Activated T-cell treated with anti-CD3 and anti-CD28 coated beads, Interleukin-2, amount 50 U/mL, for 24 hours (primary cell): Measurements from ENCODE around the gene ZW10.

ENCODE experiments used
- DNase-seq: peaks from one replicate; pipeline ENCODE4 v3.0.0-alpha.2; 2020
- H3K27ac Mint-ChIP-seq: 2 replicates; pipeline ENCODE4 v1.8.0; 2020; ENCODE audit warnings: mild to moderate bottlenecking, mixed read lengths
- H3K27me3 Mint-ChIP-seq: 2 replicates; pipeline ENCODE4 v1.8.0; 2020; ENCODE audit warnings: mixed read lengths
- H3K36me3 Mint-ChIP-seq: 2 replicates; pipeline ENCODE4 v1.8.0; 2020; ENCODE audit warnings: low read depth, mixed read lengths
- H3K4me1 Mint-ChIP-seq: 2 replicates; pipeline ENCODE4 v1.8.0; 2020; ENCODE audit warnings: low read depth, mixed read lengths
- H3K4me3 Mint-ChIP-seq: 2 replicates; pipeline ENCODE4 v1.8.0; 2020; ENCODE audit warnings: mild to moderate bottlenecking, moderate library complexity, mixed read lengths
- H3K9me3 Mint-ChIP-seq: 2 replicates; pipeline ENCODE4 v1.8.0; 2020; ENCODE audit warnings: mixed read lengths

ZW10 gene

DNA sequence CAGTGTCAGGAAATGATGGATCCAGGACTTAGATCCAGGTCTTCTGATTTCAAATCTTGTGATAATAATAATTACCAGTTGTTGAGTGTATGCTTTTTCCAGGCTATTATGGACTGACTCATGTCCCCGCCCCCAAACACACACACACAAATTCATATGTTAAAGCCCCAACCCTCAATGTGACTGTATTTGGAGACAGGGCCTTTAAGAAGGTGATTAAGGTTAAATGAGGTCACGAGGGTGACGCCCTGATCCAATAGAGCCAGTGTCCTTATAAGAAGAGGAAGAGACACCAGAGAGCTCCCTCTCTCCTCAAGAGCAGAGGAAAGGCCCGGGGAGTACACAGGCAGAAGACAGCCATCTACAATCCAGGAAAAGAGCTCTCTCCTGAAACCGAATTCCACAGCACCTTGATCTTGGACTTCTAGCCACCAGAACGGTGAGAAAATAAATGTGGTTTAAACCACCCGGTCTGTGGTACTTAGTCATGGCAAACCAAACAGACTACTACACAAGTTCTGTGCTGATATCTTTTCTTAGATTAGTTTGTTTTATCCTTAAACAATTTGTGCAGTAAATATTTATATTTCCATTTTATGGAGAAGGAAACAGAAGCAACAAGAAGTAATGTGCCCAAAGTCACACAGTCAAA, 75.6 kb downstream of the ZW10 start:
- Mint-ChIP-seq H3K9me3 (no peaks in the 10 kb centered on the region), H3K27ac (no peak overlapping the region), H3K4me1 (no peaks in the 10 kb centered on the region), H3K36me3 (no peaks in the 10 kb centered on the region), H3K4me3 (no peak overlapping the region), H3K27me3 (no peaks in the 10 kb centered on the region)
- DNase-seq, result no peak

DNA sequence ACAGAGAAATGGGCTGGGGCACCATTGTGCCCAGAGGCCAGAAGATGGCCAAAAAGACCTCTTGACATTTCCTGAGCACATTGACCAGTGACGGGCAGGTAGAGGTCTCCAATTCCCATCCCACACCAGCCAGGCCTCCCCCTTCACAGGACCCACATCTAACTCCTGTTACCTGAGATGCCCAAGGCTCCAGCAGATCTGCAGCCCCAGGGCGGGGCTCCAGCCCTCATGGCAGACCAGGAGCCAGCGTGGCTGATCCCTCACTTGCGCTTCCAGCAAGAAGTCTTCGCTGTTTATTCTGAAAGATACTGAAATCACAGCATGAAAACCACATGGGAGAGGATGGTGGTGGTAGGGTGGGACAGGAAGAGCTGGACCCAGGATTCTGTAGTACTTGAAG, 76.4 kb downstream of the ZW10 start:
- Mint-ChIP-seq H3K27me3 (no peaks in the 10 kb centered on the region), H3K27ac (no peak overlapping the region), H3K4me1 (no peaks in the 10 kb centered on the region), H3K36me3 (no peaks in the 10 kb centered on the region), H3K9me3 (no peaks in the 10 kb centered on the region), H3K4me3 (no peak overlapping the region)
- DNase-seq, result no peak

DNA sequence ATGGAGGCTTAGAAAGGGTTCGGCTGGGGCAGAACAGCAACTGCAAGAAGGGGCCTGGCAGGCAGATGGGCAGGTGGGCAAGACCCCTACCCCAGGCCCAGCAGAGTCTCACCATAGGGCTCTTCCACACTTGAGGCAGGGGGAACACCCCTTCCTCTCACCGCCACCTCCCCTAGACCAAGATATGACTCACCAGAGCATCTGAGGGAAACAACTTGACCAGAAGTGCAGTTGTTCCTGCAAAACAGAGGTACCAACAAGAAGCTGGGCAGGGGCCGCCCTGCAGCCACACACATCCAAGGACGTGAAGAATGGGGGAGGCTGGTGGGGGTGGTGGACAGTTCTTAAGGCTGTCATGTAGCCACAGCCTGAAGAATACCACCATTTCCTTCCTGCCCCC, 78.3 kb downstream of the ZW10 start:
- Mint-ChIP-seq H3K27me3 (no peaks in the 10 kb centered on the region), H3K4me1 (no peaks in the 10 kb centered on the region), H3K4me3 (no peak overlapping the region), H3K9me3 (no peaks in the 10 kb centered on the region), H3K27ac (no peak overlapping the region), H3K36me3 (no peaks in the 10 kb centered on the region)
- DNase-seq, result no peak

DNA sequence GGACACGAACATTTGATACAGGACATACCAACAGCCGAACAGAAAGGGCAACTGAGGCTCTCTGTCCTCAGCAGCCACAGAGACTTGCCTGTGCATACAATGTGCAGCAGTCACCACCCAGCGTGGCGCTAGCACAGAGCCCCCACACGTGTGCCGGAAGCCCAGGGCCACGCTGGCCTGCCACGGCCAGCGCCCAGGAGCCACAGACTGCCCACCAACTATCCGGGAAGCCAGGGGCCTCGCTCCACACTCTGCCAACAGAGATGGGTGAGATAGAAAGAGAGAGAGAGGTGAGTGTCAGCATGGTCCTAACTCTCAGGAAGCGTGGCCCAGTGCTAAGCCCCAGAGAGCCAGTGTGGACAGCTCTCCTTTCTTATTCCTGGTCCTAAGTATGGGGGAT, 79.1 kb downstream of the ZW10 start:
- Mint-ChIP-seq H3K4me3 (no peak overlapping the region), H3K36me3 (no peaks in the 10 kb centered on the region), H3K27ac (no peak overlapping the region), H3K4me1 (no peaks in the 10 kb centered on the region), H3K27me3 (no peaks in the 10 kb centered on the region), H3K9me3 (no peaks in the 10 kb centered on the region)
- DNase-seq, result no peak

DNA sequence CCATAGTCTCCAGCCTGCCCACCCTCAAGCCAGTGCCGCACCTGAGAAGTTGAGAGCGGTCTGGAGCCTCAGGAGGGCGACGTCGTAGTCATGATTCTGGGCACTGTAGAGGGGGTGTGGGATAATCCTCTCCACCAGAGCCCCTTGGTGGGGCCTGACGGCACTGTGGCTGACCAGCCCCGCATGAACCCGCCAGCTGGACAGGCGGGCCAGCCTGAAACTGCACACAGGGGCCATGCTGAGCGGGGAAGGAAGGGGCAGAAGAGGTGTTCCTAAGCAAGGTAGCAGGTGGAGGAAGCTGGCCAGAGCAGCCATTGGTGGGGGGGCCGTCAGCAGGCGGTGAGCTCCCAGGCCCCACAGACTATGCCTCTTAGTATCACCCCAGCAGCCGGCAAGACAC, 80.5 kb downstream of the ZW10 start:
- H3K27me3 Mint-ChIP-seq, result no peaks in the 10 kb centered on the region
- H3K36me3 Mint-ChIP-seq, result no peaks in the 10 kb centered on the region

DNA sequence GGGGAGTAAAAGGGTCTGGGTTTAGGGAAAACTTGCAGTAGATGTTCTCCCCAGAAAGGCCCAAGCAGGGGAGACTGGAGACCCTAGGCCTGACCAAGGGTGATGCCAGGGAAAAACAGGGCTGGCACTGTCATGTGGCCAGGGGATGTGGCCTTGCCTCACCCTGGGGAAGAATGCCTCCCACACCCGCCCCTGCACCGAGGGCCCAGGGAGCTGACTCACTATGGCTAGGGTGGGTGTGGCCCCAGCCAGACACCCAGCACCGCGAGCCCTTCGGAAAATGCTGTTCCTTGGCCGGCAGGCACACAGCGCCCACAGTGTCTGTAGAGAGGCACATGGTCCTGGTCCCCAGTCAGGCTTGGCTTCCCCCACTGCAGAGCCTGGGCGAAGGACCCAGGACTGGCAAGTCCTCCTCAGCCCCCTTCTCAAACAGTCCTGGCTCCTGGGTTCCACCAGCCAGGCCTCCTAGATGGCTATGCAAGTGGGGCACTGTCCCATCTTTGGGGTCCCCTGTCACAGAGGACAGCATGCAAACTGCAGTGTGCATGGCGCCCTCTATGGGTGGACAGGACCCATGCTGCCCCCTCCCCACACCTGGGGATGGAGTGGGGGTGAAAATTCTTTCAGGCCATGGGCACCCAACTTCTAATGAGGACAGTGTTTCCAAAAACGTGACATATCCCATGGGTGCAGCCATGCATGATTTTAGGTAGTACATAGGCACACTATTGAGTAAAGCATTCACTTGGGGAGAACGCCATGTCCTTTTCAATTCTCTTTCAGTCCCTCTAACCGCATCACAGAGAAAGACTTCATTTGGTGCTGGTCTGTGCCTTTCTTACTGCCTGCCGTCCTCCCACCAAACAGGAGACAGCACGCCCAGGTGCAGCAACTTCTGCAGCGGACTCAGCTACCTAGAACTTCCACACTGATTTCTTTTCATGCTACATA, 82.6 kb downstream of the ZW10 start:
- Mint-ChIP-seq H3K4me1 (no peaks in the 10 kb centered on the region), H3K9me3 (no peaks in the 10 kb centered on the region), H3K27me3 (no peaks in the 10 kb centered on the region), H3K4me3 (no peak overlapping the region), H3K36me3 (no peaks in the 10 kb centered on the region), H3K27ac (no peak overlapping the region)
- DNase-seq, result no peak

More for the DNA sequence above, 80.5 kb downstream of the ZW10 start:
- H3K9me3 Mint-ChIP-seq, result no peaks in the 10 kb centered on the region
- no peak overlapping the region for H3K27ac Mint-ChIP-seq
- H3K4me1 Mint-ChIP-seq, result no peaks in the 10 kb centered on the region
- no peak overlapping the region for H3K4me3 Mint-ChIP-seq
- DNase-seq, result no peak

DNA sequence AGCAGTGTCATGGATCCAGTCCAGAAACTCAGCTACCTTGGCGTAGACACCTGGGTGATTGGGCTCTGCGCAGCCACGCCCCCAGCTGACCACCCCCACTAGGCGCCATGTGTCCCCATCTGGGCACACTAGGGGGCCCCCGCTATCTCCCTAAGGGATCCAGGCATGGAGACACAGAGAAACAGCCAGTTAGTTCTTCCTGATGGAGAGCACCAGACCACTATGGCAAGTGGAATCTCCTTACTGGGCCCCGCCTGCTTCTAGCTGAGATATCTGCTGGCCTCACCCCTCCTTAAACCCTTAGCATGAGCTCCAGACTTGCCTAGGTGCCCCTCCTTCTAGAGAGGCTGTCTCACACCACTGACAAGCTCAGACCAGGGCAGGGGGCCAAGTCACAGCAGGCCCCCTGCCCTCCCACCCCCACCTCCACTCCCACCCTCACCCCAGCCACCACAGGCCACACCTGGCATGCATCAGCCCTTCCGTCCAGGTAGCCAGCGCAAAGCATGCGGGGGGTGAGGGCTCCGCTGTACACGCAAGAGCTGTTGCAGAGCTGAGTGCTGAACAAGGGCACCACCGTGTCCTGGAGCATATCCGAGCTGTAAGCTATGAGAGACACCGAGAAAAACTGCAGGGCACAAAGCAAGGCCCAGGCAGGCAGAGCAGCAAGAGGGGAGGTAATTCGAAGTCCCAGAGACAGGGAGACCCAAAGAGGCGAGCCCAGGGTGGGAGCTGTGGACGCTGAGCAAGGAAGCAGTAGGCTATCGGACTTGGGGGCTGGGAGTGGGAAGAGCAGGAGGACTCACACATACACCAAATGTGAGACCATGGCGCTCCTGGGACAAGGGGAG, 83.5 kb downstream of the ZW10 start:
- H3K27ac Mint-ChIP-seq, result no peak overlapping the region
- no peaks in the 10 kb centered on the region for H3K9me3 Mint-ChIP-seq

DNA sequence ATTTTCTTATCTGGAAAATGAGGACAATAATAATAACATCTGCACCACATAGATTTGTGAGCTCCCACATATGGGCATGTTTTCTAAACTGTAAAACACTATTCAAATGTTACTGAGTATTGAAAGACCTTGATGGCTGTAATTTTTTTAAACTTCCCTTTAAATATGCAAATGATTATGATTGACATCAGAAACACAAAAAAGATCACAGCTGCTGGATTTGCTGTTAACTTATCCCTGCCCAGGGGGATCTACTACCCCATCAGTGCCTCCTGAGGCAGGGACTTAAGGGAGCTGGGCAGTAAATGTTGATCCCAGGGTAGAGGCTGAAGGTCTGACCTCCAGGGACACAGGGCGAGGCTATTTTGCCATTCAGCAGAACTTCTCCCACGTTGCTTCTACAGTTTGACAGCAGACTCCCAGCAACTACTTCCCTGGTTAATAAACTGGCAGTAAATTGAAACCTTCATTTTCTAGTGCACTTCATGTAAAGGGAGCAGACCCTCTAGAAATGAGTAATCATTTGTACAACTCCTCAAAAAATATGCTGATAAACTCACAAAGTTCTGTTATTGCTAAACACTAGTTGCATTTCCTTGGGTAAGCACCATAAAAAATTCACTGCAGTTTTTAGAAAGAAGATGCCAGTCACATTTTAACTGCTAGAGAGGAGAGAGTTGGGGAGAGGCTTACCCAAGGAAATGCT, 87.7 kb downstream of the ZW10 start:
- H3K27me3 Mint-ChIP-seq, result no peaks in the 10 kb centered on the region
- no peaks in the 10 kb centered on the region for H3K9me3 Mint-ChIP-seq
- H3K4me3 Mint-ChIP-seq, result no peak overlapping the region
- DNase-seq, result no peak
- H3K36me3 Mint-ChIP-seq, result no peaks in the 10 kb centered on the region
- no peak overlapping the region for H3K27ac Mint-ChIP-seq
- no peaks in the 10 kb centered on the region for H3K4me1 Mint-ChIP-seq

More for the DNA sequence above, 83.5 kb downstream of the ZW10 start:
- H3K4me1 Mint-ChIP-seq, result no peaks in the 10 kb centered on the region
- DNase-seq, result no peak
- H3K36me3 Mint-ChIP-seq, result no peaks in the 10 kb centered on the region
- no peak overlapping the region for H3K4me3 Mint-ChIP-seq
- no peaks in the 10 kb centered on the region for H3K27me3 Mint-ChIP-seq

DNA sequence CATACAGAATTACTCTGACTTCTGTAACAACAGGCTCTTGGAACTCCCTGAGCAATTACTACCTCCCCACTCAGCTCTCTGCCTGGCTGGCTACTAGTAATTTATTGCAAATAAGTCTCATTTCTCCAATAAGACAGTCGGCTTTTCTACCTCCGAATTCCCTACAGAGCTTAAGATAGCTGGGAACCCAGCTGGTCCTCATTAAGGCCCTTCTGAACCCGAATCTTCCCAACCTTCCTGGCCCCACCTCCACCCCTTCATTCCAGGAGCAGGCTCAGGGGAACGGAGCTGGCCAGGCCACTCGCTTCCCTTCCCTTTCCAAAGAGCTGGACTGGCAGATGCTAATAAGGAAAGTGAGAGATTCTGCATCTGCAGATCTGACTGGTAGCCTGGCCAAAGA, 89.0 kb downstream of the ZW10 start:
- Mint-ChIP-seq H3K36me3 (no peaks in the 10 kb centered on the region), H3K4me1 (no peaks in the 10 kb centered on the region), H3K27ac (no peak overlapping the region), H3K27me3 (peaks cover 1% of the 10 kb centered on the region), H3K4me3 (no peak overlapping the region), H3K9me3 (no peaks in the 10 kb centered on the region)
- DNase-seq, result no peak

DNA sequence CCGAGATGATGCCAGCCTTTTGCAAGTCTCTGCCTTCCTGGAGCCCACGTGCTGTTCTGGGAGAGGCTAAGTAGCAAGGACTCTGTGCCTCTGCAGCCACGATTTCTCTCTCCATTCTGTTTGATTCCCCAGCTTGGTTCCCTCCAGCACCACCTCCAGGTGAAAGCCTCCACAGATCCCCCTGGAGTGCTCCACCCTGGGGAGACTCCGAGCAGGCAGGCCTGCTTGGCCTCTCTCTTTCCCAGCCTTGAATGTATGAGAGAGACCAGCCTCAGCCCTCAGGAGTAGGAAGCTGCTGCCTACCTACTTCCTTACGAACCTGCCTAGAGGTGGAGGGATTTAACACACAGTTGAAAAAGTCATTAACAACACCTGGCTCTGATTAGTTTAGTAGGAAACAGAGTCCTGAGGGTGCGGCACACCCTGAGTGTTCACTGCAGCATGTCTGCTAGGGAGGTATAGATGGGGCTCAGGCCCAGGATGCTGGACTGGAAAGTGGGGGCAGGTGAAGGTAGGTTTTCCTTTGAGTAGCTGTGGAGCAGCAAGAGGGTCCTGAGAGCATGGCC, 89.9 kb downstream of the ZW10 start:
- Mint-ChIP-seq H3K4me3 (no peak overlapping the region), H3K36me3 (no peaks in the 10 kb centered on the region), H3K9me3 (no peaks in the 10 kb centered on the region), H3K27me3 (peaks cover 4% of the 10 kb centered on the region), H3K27ac (no peak overlapping the region), H3K4me1 (no peaks in the 10 kb centered on the region)
- no peak for DNase-seq
